GM21723 (cell line): Measurements from ENCODE around the gene ARHGAP10.

ENCODE experiments used
- ATAC-seq: cut with Tn5 transposase; IDR thresholded peaks from one replicate; pipeline ENCODE4 v1.9.1; 2021; ENCODE audit warnings: mild to moderate bottlenecking, moderate library complexity; ENCODE audit not compliant: unreplicated experiment

Gene ARHGAP10

GRCh38 chr4:148112231-148112982 is 380.5 kb downstream of the ARHGAP10 start:
- ATAC-seq: no peak

DNA sequence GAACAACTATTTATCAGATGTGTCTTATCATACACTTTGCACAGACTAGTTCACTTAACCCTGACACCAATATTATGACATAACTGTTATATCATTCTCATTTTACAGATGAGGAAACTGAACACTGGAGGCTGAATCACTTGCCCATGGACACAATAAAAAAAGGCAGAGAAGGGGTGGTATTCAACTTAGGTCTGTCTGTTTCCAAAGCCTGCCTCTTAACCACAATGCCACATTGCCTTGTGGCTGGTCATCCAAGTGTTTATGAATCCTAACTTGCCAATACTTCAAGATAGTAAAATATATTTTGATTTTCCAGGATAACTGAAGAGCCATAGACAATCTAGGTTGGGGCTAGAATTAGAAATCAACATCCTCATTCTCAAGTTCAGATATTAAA is 382.5 kb downstream of the ARHGAP10 start:
- no peak for ATAC-seq

DNA sequence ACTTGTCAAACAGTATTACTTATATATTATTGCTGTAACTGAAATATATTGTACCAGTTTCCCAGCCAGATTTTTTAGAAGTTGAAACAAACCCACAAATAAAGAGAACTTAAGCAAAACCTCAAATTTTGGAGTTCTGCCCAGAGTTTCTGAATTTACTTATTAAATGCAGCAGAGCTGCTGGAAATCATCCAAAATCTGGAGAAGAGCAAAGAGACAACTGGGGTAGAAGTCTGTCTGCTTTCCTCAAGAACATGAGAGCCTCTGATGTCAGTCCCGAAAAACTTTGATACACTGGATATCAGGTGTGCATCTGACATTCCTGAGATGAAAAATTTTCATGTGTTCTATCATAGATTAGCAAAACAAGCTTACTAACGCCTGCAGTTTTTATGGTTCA is 384.4 kb downstream of the ARHGAP10 start:
- ATAC-seq: no peak

GRCh38 chr4:148116969-148117368 is 385.1 kb downstream of the ARHGAP10 start:
- no peak for ATAC-seq

DNA sequence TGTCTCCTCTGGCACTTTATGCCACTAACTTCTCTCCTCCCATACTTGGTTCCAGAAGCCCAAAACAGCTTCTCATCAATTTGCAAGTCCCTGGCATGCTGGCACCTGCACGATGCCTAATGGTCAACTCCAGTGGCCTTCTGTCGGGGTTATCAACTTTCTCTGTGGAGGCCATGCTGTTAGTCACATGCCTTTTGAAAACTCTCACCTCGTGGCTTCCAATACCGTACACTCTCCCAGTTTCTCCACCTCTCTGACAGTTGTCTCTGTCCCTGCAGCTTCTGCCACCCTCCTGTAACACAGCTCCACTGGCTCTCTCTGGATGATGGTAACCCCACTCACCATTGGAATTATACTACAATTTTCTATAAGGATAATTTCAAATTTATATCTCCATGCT is 386.3 kb downstream of the ARHGAP10 start:
- ATAC-seq: no peak

- no peak for ATAC-seq
Measured at GRCh38 chr4:148118633-148119032, 386.7 kb downstream of the ARHGAP10 start.

GRCh38 chr4:148120216-148120615 is 388.3 kb downstream of the ARHGAP10 start:
- no peak for ATAC-seq
